ENCODE data around the gene NUP210L. TPM values are rescaled to one million over a fixed set of nuclear protein-coding genes. Genes with fewer than 3 reads are reported as not detected.

NUP210L gene
- total and polyA plus RNA-seq, 9 of the 15 experiments (the other 6 are each of a cell fraction or from before 2014, with no cell fraction given), result 0.01 to 0.04 TPM; not detected in 7

DNA sequence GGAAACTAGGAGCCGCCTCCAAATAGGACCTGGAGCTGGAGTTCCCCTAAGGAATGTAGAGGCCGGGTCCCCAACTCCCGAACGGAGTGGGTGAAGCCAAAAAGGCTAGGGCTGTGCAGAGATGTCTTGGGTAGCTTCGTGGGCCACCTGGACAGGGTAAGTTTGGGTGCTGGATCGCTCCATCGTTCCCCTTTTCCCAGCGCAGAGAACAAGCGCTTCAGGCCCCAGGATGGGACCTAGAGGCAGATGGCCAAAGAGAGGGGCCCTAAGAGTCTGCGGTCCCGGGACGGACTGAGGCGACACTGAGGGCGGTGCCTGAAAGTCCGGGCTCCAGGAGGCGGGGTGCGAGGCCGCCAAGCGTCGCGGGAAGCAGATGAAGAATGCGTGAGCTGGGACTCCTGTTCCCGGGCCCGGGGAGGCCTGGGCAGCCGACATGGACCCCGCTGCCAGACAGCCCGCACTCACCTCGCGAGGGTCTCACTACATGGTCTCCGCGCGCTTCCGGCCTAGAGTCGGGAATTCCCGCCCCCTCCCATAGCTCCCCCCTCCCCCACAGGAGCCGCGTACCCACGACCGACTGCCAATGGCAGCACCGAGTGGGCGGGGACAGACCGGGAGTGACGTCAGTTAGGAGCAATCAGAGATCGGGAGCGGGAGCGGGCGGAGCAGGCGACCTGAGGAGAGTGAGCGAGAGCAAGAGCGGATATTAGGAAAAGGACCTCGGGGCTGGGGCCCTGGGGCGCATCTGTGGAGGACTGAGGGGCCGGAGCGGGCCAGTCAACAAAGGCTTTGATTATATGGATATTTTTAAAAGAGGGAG, 191.6 kb downstream of the NUP210L start, which contains the start of gene SLC39A1 (continued):
- TF ChIP-seq HMGN3 (IDR thresholded peaks at IDR 0.05; ENCODE audit: borderline replicate concordance, extremely low read depth, insufficient read length, low read depth, low read length), result no peak
- TF ChIP-seq, protein P1, sequence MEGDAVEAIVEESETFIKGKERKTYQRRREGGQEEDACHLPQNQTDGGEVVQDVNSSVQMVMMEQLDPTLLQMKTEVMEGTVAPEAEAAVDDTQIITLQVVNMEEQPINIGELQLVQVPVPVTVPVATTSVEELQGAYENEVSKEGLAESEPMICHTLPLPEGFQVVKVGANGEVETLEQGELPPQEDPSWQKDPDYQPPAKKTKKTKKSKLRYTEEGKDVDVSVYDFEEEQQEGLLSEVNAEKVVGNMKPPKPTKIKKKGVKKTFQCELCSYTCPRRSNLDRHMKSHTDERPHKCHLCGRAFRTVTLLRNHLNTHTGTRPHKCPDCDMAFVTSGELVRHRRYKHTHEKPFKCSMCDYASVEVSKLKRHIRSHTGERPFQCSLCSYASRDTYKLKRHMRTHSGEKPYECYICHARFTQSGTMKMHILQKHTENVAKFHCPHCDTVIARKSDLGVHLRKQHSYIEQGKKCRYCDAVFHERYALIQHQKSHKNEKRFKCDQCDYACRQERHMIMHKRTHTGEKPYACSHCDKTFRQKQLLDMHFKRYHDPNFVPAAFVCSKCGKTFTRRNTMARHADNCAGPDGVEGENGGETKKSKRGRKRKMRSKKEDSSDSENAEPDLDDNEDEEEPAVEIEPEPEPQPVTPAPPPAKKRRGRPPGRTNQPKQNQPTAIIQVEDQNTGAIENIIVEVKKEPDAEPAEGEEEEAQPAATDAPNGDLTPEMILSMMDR (IDR thresholded peaks at IDR 0.05 in 2 of 3, conservative IDR thresholded peaks at IDR 0.05 in 1 of 3; ENCODE audit: insufficient read depth in 2 of 3, low read depth in 1 of 3, low read length in 3 of 3), result 0 out of 6 replicates have a peak, but pooled peaks of 1 of the 3 experiments have one; percentile 4
- no peak for TF ChIP-seq C11orf30 (IDR thresholded peaks at IDR 0.05; ENCODE audit: low read depth)
- TF ChIP-seq ZNF57 (CRISPR knock-in tag; IDR thresholded peaks at IDR 0.05), result no peak
- no peak for TF ChIP-seq DACH1 (IDR thresholded peaks at IDR 0.05; ENCODE audit: partially characterized antibody)
- TF ChIP-seq ILK (tag; IDR thresholded peaks at IDR 0.05; ENCODE audit: borderline replicate concordance, low read depth), result no peak
- TF ChIP-seq, protein P2, sequence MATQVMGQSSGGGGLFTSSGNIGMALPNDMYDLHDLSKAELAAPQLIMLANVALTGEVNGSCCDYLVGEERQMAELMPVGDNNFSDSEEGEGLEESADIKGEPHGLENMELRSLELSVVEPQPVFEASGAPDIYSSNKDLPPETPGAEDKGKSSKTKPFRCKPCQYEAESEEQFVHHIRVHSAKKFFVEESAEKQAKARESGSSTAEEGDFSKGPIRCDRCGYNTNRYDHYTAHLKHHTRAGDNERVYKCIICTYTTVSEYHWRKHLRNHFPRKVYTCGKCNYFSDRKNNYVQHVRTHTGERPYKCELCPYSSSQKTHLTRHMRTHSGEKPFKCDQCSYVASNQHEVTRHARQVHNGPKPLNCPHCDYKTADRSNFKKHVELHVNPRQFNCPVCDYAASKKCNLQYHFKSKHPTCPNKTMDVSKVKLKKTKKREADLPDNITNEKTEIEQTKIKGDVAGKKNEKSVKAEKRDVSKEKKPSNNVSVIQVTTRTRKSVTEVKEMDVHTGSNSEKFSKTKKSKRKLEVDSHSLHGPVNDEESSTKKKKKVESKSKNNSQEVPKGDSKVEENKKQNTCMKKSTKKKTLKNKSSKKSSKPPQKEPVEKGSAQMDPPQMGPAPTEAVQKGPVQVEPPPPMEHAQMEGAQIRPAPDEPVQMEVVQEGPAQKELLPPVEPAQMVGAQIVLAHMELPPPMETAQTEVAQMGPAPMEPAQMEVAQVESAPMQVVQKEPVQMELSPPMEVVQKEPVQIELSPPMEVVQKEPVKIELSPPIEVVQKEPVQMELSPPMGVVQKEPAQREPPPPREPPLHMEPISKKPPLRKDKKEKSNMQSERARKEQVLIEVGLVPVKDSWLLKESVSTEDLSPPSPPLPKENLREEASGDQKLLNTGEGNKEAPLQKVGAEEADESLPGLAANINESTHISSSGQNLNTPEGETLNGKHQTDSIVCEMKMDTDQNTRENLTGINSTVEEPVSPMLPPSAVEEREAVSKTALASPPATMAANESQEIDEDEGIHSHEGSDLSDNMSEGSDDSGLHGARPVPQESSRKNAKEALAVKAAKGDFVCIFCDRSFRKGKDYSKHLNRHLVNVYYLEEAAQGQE (IDR thresholded peaks at IDR 0.05; ENCODE audit: borderline replicate concordance), result no peak
- TF ChIP-seq, protein P2 (CRISPR knock-in tag; IDR thresholded peaks at IDR 0.05; ENCODE audit: low read depth), result no peak
- TF ChIP-seq ETS2 (tag; IDR thresholded peaks at IDR 0.05; ENCODE audit: borderline replicate concordance, poor library complexity, severe bottlenecking), result no peak
- peak; percentile 73 for TF ChIP-seq EGR1 (conservative IDR thresholded peaks at IDR 0.05)
- no peak for TF ChIP-seq HNRNPUL1 (IDR thresholded peaks at IDR 0.05; ENCODE audit: low read length)

All from K562 (cell line).